ENCODE data around the gene HMGB4.

HMGB4 gene

GRCh38 chr1:33899746-33900145 lies 35.9 kb downstream of the HMGB4 start:
- DNase-seq: no peak

GRCh38 chr1:33902486-33903209 lies 38.8 kb downstream of the HMGB4 start:
- no peak for DNase-seq

GRCh38 chr1:33903210-33903589 lies 39.3 kb downstream of the HMGB4 start:
- DNase-seq: no peak

- DNase-seq: no peak
Observed at GRCh38 chr1:33905241-33905640, 41.4 kb downstream of the HMGB4 start.

- DNase-seq: no peak
Observed at GRCh38 chr1:33906156-33906555, 42.3 kb downstream of the HMGB4 start.

- no peak for DNase-seq
Observed at GRCh38 chr1:33908324-33908956, 44.6 kb downstream of the HMGB4 start.
